GM12878 (cell line): ENCODE results near the gene MFAP1. TPM values are rescaled to one million over a fixed set of nuclear protein-coding genes. Genes with fewer than 3 reads are reported as not detected.

ENCODE experiments used
- CREB1 ChIP-seq: IDR thresholded peaks from 2 replicates; pipeline ENCODE4 v1.6.1; 2012; ENCODE audit warnings: low read depth, mild to moderate bottlenecking, inconsistent platforms
- KLF5 ChIP-seq: fragments of 450-650 bp; IDR thresholded peaks from 2 replicates; pipeline ENCODE4 v1.6.1; 2014; ENCODE audit warnings: mild to moderate bottlenecking; ENCODE audit not compliant: partially characterized antibody
- PML ChIP-seq: IDR thresholded peaks from 2 replicates; pipeline ENCODE4 v1.6.1; 2012; ENCODE audit warnings: low read length, inconsistent platforms
- RUNX3 ChIP-seq: IDR thresholded peaks from 2 replicates; pipeline ENCODE4 v1.6.1; 2012; ENCODE audit warnings: low read length, inconsistent platforms
- SMAD5 ChIP-seq: IDR thresholded peaks from 2 replicates; pipeline ENCODE4 v1.6.1; 2016; ENCODE audit warnings: antibody characterized with exemption, low read depth
- STAT3 ChIP-seq: IDR thresholded peaks from 2 replicates; pipeline ENCODE4 v1.6.1; 2011; ENCODE audit warnings: low read depth, low read length, improper control_type of control experiment
- TAF1 ChIP-seq: IDR thresholded peaks from 2 replicates; pipeline ENCODE4 v1.6.1; 2011; ENCODE audit warnings: mild to moderate bottlenecking, low read depth, low read length, borderline replicate concordance
- polyA plus RNA-seq, 11 experiments: library from polyadenylated mRNA; depleted of rRNA in 4 of 11; unstranded in 6 of 11; stranded (reverse) in 5 of 11; fragments of >200 nt; fragmentation: Nextera tagmentation in 4 of 11; fragmentation: Illumina TruSeq in 1 of 11; extraction: Ambion mirVana in 4 of 11; extraction: Trizol in 1 of 11; gene quantifications; 1 replicate in 1 of 11; 2 replicates in 10 of 11; pipeline versions ENCODE4 v1.2.1 to v1.2.3, GENCODE V29; 2011 to 2016; ENCODE audit warnings: inconsistent platforms in 2 of 11, missing spikeins in 2 of 11, low read depth in 1 of 11
- total RNA-seq, 4 experiments: library from RNA; depleted of rRNA in 3 of 4; stranded (reverse); fragments of >200 nt in 3 of 4; fragmentation: Illumina TruSeq in 1 of 4; extraction: Trizol in 1 of 4; gene quantifications; 2 replicates each; pipeline versions ENCODE4 v1.2.1 to v1.2.3, GENCODE V29; 2013 to 2021
- TF ChIP-seq, protein P1 (sequence below): IDR thresholded peaks from 2 replicates; pipeline ENCODE4 v1.6.1; 2012; ENCODE audit warnings: improper control_type of control experiment, low read depth, low read length; ENCODE audit not compliant: insufficient replicate concordance
- TF ChIP-seq, protein P2 (sequence below): fragments of 450-650 bp; IDR thresholded peaks from 2 replicates; pipeline ENCODE4 v1.6.1; 2017; ENCODE audit warnings: mild to moderate bottlenecking
- TF ChIP-seq, protein P3 (sequence below): fragments of 450-650 bp; formaldehyde crosslinking; IDR thresholded peaks from 2 replicates; pipeline ENCODE4 v1.5.0; 2022; ENCODE audit warnings: mild to moderate bottlenecking, missing genetic modification characterization
- TF ChIP-seq, protein P4 (sequence below): fragments of 450-650 bp; IDR thresholded peaks from 2 replicates; pipeline ENCODE4 v1.6.1; 2016; ENCODE audit warnings: mild to moderate bottlenecking
- TF ChIP-seq, protein P5 (sequence below): fragments of 450-650 bp; IDR thresholded peaks from 2 replicates; pipeline ENCODE4 v1.6.1; 2018; ENCODE audit warnings: mild to moderate bottlenecking, low read depth, moderate library complexity; ENCODE audit not compliant: partially characterized antibody

MFAP1 gene
- total and polyA plus RNA-seq, 10 of the 15 experiments (the other 5 are each of a cell fraction or from before 2014, with no cell fraction given) = 24.5 to 67.3 (median 47.4) TPM

DNA sequence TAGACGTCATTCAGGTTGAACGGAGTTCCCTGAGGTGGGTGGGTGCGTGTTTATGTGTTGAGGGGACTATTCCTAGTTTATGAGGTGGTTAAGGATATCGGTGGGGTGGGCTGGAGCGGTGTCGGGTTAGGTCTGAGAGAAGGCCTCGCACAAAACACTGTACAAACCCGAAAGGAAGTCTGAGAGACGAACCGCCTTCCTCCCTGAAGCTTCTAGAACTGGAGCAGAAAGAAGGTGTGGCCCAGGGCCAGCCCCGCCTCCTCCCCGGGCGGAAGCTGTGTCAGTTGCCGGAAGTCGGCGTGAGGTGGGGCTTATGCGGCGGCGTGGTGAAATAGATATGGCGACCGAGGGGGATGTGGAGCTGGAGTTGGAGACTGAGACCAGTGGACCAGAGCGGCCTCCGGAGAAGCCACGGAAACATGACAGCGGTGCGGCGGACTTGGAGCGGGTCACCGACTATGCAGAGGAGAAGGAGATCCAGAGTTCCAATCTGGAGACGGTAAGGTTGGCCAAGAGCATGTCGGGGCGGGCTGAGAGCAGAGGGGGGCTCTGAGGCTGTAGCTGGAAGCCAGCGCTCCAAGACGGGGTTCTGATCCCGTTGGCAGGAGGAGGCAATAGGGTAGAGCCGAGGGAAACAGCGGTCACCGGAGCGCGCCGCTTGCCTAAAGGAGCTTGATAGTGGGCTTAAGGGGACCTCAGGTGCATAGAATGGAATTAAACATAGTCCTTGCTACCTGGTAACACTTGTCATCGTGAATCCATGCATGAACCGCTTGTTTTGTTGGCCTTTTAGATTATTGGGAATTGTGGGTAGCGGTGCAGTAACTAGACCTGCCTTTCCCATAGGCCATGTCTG lies 24.0 kb downstream of the MFAP1 start, which contains the start of gene HYPK (continued):
- TF ChIP-seq SMAD5 (peak; percentile 93), TAF1 (peak; percentile 88), KLF5 (peak; percentile 42), CREB1 (peak; percentile 74), STAT3 (no peak), RUNX3 (no peak; the same call in none of the 2 replicates), PML (peak; percentile 83; the same call in 1 of the 2 replicates)
- TF ChIP-seq, protein P1, sequence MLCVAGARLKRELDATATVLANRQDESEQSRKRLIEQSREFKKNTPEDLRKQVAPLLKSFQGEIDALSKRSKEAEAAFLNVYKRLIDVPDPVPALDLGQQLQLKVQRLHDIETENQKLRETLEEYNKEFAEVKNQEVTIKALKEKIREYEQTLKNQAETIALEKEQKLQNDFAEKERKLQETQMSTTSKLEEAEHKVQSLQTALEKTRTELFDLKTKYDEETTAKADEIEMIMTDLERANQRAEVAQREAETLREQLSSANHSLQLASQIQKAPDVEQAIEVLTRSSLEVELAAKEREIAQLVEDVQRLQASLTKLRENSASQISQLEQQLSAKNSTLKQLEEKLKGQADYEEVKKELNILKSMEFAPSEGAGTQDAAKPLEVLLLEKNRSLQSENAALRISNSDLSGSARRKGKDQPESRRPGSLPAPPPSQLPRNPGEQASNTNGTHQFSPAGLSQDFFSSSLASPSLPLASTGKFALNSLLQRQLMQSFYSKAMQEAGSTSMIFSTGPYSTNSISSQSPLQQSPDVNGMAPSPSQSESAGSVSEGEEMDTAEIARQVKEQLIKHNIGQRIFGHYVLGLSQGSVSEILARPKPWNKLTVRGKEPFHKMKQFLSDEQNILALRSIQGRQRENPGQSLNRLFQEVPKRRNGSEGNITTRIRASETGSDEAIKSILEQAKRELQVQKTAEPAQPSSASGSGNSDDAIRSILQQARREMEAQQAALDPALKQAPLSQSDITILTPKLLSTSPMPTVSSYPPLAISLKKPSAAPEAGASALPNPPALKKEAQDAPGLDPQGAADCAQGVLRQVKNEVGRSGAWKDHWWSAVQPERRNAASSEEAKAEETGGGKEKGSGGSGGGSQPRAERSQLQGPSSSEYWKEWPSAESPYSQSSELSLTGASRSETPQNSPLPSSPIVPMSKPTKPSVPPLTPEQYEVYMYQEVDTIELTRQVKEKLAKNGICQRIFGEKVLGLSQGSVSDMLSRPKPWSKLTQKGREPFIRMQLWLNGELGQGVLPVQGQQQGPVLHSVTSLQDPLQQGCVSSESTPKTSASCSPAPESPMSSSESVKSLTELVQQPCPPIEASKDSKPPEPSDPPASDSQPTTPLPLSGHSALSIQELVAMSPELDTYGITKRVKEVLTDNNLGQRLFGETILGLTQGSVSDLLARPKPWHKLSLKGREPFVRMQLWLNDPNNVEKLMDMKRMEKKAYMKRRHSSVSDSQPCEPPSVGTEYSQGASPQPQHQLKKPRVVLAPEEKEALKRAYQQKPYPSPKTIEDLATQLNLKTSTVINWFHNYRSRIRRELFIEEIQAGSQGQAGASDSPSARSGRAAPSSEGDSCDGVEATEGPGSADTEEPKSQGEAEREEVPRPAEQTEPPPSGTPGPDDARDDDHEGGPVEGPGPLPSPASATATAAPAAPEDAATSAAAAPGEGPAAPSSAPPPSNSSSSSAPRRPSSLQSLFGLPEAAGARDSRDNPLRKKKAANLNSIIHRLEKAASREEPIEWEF = peak; percentile 21
- TF ChIP-seq, protein P2, sequence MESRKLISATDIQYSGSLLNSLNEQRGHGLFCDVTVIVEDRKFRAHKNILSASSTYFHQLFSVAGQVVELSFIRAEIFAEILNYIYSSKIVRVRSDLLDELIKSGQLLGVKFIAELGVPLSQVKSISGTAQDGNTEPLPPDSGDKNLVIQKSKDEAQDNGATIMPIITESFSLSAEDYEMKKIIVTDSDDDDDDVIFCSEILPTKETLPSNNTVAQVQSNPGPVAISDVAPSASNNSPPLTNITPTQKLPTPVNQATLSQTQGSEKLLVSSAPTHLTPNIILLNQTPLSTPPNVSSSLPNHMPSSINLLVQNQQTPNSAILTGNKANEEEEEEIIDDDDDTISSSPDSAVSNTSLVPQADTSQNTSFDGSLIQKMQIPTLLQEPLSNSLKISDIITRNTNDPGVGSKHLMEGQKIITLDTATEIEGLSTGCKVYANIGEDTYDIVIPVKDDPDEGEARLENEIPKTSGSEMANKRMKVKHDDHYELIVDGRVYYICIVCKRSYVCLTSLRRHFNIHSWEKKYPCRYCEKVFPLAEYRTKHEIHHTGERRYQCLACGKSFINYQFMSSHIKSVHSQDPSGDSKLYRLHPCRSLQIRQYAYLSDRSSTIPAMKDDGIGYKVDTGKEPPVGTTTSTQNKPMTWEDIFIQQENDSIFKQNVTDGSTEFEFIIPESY = no peak
- TF ChIP-seq, protein P3, sequence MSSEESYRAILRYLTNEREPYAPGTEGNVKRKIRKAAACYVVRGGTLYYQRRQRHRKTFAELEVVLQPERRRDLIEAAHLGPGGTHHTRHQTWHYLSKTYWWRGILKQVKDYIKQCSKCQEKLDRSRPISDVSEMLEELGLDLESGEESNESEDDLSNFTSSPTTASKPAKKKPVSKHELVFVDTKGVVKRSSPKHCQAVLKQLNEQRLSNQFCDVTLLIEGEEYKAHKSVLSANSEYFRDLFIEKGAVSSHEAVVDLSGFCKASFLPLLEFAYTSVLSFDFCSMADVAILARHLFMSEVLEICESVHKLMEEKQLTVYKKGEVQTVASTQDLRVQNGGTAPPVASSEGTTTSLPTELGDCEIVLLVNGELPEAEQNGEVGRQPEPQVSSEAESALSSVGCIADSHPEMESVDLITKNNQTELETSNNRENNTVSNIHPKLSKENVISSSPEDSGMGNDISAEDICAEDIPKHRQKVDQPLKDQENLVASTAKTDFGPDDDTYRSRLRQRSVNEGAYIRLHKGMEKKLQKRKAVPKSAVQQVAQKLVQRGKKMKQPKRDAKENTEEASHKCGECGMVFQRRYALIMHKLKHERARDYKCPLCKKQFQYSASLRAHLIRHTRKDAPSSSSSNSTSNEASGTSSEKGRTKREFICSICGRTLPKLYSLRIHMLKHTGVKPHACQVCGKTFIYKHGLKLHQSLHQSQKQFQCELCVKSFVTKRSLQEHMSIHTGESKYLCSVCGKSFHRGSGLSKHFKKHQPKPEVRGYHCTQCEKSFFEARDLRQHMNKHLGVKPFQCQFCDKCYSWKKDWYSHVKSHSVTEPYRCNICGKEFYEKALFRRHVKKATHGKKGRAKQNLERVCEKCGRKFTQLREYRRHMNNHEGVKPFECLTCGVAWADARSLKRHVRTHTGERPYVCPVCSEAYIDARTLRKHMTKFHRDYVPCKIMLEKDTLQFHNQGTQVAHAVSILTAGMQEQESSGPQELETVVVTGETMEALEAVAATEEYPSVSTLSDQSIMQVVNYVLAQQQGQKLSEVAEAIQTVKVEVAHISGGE = no peak
- TF ChIP-seq, protein P4, sequence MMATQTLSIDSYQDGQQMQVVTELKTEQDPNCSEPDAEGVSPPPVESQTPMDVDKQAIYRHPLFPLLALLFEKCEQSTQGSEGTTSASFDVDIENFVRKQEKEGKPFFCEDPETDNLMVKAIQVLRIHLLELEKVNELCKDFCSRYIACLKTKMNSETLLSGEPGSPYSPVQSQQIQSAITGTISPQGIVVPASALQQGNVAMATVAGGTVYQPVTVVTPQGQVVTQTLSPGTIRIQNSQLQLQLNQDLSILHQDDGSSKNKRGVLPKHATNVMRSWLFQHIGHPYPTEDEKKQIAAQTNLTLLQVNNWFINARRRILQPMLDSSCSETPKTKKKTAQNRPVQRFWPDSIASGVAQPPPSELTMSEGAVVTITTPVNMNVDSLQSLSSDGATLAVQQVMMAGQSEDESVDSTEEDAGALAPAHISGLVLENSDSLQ = peak; percentile 62; the same call in 1 of the 2 replicates
- TF ChIP-seq, protein P5, sequence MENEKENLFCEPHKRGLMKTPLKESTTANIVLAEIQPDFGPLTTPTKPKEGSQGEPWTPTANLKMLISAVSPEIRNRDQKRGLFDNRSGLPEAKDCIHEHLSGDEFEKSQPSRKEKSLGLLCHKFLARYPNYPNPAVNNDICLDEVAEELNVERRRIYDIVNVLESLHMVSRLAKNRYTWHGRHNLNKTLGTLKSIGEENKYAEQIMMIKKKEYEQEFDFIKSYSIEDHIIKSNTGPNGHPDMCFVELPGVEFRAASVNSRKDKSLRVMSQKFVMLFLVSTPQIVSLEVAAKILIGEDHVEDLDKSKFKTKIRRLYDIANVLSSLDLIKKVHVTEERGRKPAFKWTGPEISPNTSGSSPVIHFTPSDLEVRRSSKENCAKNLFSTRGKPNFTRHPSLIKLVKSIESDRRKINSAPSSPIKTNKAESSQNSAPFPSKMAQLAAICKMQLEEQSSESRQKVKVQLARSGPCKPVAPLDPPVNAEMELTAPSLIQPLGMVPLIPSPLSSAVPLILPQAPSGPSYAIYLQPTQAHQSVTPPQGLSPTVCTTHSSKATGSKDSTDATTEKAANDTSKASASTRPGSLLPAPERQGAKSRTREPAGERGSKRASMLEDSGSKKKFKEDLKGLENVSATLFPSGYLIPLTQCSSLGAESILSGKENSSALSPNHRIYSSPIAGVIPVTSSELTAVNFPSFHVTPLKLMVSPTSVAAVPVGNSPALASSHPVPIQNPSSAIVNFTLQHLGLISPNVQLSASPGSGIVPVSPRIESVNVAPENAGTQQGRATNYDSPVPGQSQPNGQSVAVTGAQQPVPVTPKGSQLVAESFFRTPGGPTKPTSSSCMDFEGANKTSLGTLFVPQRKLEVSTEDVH = peak; percentile 90
